Cardiac muscle cell (in vitro differentiated cells and primary cell): Measurements from ENCODE around the gene STAC2. TPM values are rescaled to one million over a fixed set of nuclear protein-coding genes. Genes with fewer than 3 reads are reported as not detected.

Experiments used
- DNase-seq, 2 donors: peaks; one replicate each; pipeline versions ENCODE4 v3.0.0 to v3.0.0-alpha.2; 2010 to 2017; ENCODE audit warnings: low read depth in 1 of 2, low spot score in 1 of 2
- H3K27ac ChIP-seq: fragments of 200-600 bp; sonication (generic); 2 replicates; pipeline ENCODE4 v1.5.1; 2016
- H3K27me3 ChIP-seq: fragments of 200-600 bp; sonication (generic); 2 replicates; pipeline ENCODE4 v1.6.0; 2016; ENCODE audit warnings: control low read depth
- H3K36me3 ChIP-seq: fragments of 200-600 bp; sonication (generic); 2 replicates; pipeline ENCODE4 v1.5.1; 2016; ENCODE audit warnings: control low read depth
- H3K4me1 ChIP-seq: fragments of 200-600 bp; sonication (generic); 2 replicates; pipeline ENCODE4 v1.8.1; 2017; ENCODE audit warnings: low read depth, mild to moderate bottlenecking, mixed run types
- H3K4me3 ChIP-seq: fragments of 200-600 bp; sonication (generic); 2 replicates; pipeline ENCODE4 v1.5.1; 2016; ENCODE audit warnings: mild to moderate bottlenecking
- H3K9me3 ChIP-seq: fragments of 200-600 bp; sonication (generic); 2 replicates; pipeline ENCODE4 v1.5.1; 2017; ENCODE audit warnings: low read depth, mild to moderate bottlenecking, control low read depth
- CTCF ChIP-seq: IDR thresholded peaks from 2 replicates; pipeline ENCODE4 v1.5.1; 2012; ENCODE audit warnings: low read depth, mild to moderate bottlenecking, low read length
- polyA plus RNA-seq: library from polyadenylated mRNA; unstranded; fragments of >200 nt; fragmentation: Nextera tagmentation; extraction: Ambion mirVana; gene quantifications from 2 replicates; pipeline ENCODE4 v1.2.1, GENCODE V29; 2016
- total RNA-seq: library from RNA; depleted of rRNA; stranded (reverse); fragments of >200 nt; gene quantifications from 2 replicates; pipeline ENCODE4 v1.2.3, GENCODE V29; 2016

The STAC2 gene
- total and polyA plus RNA-seq, 2 experiments from 2014 or later = 0.17 to 0.21 TPM

DNA sequence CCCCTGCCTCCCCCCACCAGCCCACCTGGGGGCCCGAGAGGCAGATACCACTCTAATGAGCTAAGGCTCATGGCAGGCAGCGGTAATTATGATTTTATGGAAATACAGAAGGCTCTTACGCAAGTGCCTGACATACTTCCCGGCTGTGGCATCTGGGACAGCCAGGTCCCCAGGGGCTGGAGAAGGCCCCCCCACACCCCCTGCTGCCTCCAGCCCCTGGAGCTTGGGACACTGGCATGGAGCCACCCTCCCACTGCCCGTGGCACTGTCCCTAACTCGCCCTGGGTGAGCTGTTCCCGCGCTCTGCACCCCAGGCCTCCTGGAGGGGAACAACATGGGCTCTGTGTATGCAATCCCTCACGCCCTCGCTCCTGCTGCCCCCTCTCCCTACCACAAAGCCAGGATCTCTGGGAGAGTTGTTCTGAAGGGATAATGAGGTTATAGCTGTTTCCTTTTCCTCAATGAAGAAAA, 5.4 kb upstream of the STAC2 start:
- TF ChIP-seq CTCF = no peak
- Histone ChIP-seq H3K4me3 (no peak overlapping the region), H3K9me3 (no peaks in the 10 kb centered on the region), H3K27me3 (peaks cover 6% of the 10 kb centered on the region), H3K27ac (no peak overlapping the region), H3K36me3 (no peaks in the 10 kb centered on the region), H3K4me1 (no peaks in the 10 kb centered on the region)
- DNase-seq = no peak

DNA sequence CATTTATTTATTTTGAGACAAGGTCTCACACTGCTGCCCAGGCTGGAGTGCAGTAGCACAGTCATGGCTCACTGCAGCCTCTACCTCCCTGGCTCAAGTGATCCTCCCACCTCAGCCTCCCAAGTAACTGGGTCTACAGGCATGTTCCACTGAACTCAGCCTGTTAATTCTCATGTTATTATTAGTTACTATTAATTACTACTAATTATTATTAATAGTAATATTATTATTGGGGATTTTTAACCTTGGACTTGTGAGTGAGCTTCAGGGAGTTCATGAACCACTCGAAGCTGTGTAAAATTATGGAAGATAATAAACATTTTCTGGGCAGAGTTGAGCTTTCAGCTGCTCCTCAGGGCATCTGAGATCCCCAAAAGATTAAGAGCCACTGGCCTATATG, 4.6 kb upstream of the STAC2 start:
- Histone ChIP-seq H3K4me3 (no peak overlapping the region), H3K4me1 (no peaks in the 10 kb centered on the region), H3K36me3 (no peaks in the 10 kb centered on the region), H3K27ac (no peak overlapping the region), H3K27me3 (peaks cover 13% of the 10 kb centered on the region), H3K9me3 (no peaks in the 10 kb centered on the region)
- TF ChIP-seq CTCF = no peak
- no peak for DNase-seq

- DNase-seq = peak in 1 of 2 donors; percentile 80
- Histone ChIP-seq H3K4me3 (no peak overlapping the region), H3K27ac (no peak overlapping the region), H3K9me3 (no peaks in the 10 kb centered on the region), H3K4me1 (peaks cover 4% of the 10 kb centered on the region), H3K27me3 (peaks cover 23% of the 10 kb centered on the region), H3K36me3 (no peaks in the 10 kb centered on the region)
- TF ChIP-seq CTCF = no peak
These were observed 3.6 kb upstream of the STAC2 start for GRCh38 chr17:39229274-39229913.

- no peak overlapping the region for H3K27ac ChIP-seq
- H3K27me3 ChIP-seq = peaks cover 42% of the 10 kb centered on the region
- H3K36me3 ChIP-seq = no peaks in the 10 kb centered on the region
- H3K4me3 ChIP-seq = no peak overlapping the region
- peaks cover 4% of the 10 kb centered on the region for H3K4me1 ChIP-seq
- DNase-seq = no peak
- no peaks in the 10 kb centered on the region for H3K9me3 ChIP-seq
- no peak for TF ChIP-seq CTCF
These were observed 1.7 kb upstream of the STAC2 start for GRCh38 chr17:39227364-39227919.

- DNase-seq = peak; percentile 75 to 89
- Histone ChIP-seq H3K4me3 (peak overlapping the region; percentile 40), H3K9me3 (no peaks in the 10 kb centered on the region), H3K36me3 (no peaks in the 10 kb centered on the region), H3K27me3 (peaks cover 53% of the 10 kb centered on the region), H3K27ac (no peak overlapping the region), H3K4me1 (peaks cover 4% of the 10 kb centered on the region)
- TF ChIP-seq CTCF = no peak
These were observed 376 bp upstream of the STAC2 start for GRCh38 chr17:39225959-39226683.
